ENCODE measurements around the gene SBNO2.
"Not testable (repeated sequence)": the region's sequence is repeated elsewhere in the genome, so short reads cannot be mapped to it uniquely, and the experiment has no call there.

SBNO2 gene

DNA sequence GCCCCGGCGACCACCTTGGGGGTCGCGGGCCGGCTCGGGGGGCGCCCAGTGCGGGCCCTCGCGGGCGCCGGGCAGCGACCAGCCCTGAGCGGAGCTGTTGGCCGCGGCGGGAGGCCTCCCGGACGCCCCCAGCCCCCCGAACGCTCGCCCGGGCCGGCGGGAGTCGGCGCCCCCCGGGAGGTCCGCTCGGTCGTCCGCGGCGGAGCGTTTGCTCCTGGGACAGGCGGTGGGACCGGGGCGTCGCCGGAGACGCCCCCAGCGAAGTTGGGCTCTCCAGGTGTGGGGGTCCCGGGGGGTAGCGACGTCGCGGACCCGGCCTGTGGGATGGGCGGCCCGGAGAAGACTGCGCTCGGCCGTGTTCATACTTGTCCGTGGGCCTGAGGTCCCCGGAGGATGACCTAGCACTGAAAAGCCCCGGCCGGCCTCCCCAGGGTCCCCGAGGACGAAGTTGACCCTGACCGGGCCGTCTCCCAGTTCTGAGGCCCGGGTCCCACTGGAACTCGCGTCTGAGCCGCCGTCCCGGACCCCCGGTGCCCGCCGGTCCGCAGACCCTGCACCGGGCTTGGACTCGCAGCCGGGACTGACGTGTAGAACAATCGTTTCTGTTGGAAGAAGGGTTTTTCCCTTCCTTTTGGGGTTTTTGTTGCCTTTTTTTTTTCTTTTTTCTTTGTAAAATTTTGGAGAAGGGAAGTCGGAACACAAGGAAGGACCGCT is 32.2 kb upstream of the SBNO2 start:
- Histone ChIP-seq H3K4me3 (peak overlapping the region; percentile 82), H3K27ac (peak overlapping the region; percentile 88 to 91)
- TF ChIP-seq CTCF (IDR thresholded peaks at IDR 0.05), result no peak
- DNase-seq (ENCODE audit: low spot score), result no peak

DNA sequence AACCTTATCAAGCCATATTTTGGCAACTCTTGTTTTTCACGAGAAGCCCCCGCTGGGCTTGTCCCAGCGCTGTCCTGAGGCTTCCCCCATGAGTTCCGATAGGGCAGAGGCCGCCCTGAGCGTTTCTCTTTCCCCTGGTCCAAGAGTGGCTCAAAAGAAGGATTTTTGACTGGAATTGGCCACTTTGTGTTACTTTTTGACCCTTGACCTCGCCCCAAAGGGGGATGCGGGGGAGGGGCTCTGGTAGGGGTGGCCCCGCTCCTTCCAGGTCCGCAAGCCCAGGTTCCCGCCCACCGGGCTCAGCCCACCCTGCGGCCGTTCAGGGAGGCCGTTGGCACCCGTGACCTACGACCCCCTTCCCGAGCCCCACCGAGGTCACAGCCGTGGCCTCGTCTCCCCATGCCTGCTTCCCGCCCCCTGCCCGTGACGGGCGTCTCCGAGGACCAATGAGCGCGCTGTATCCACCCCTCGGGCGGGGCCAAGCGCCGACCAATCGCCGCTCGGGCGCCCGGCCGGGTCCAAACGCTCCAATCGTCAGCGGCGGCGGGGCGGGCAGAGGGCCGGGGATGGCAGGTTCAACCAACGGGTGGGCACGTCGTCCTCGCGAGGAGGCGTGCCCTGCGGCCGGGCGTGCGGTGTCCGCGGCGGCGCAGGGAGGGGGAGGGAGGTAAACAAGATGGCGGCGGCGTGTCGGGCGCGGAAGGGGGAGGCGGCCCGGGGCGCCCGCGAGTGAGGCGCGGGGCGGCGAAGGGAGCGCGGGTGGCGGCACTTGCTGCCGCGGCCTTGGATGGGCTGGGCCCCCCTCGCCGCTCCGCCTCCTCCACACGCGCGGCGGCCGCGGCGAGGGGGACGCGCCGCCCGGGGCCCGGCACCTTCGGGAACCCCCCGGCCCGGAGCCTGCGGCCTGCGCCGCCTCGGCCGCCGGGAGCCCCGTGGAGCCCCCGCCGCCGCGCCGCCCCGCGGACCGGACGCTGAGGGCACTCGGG is 31.3 kb upstream of the SBNO2 start, which contains the start of gene STK11:
Gene STK11, plus strand, starts transcription at position 665 of the 986 bp plus-strand sequence. CDS start 1,136 bp downstream, outside the sequence.
- peak; percentile 99 for DNase-seq (ENCODE audit: low spot score)
- TF ChIP-seq CTCF (IDR thresholded peaks at IDR 0.05), result no peak
- Histone ChIP-seq H3K4me3 (peak within 1 kb of the TSS; percentile 82), H3K27ac (peak within 1 kb of the TSS; percentile 88 to 91)

GRCh38 chr19:1200614-1201013 is 26.5 kb upstream of the SBNO2 start:
- not testable (repeated sequence) for H3K27ac ChIP-seq; DNase-seq (ENCODE audit: low spot score); H3K4me3 ChIP-seq

DNA sequence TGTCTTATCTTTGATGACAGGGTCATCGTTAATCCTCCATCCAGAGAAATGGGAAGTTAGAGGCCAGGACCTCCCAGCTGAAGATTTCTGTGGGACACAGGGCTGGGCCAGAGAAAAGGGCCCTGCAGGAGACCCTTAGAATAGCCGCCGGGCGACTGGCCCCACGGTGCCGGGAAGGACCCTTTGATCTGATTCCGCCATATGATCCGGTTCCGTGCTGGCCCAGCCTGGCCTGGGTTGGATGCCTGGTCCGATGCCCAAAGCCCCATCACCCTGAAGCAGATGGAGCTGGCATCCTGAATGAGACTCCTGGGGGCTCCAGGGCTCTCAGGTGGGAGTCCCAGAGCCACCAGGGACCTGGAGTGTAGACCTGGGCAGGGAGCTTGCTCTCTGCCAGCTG is 25.5 kb upstream of the SBNO2 start:
- no peak for DNase-seq (ENCODE audit: low spot score)
- no peak overlapping the region for H3K4me3 ChIP-seq
- no peak overlapping the region for H3K27ac ChIP-seq
- no peak for TF ChIP-seq CTCF (IDR thresholded peaks at IDR 0.05)

GRCh38 chr19:1189419-1189818 is 15.4 kb upstream of the SBNO2 start:
- Histone ChIP-seq H3K27ac (no peak overlapping the region), H3K4me3 (no peak overlapping the region)
- no peak for TF ChIP-seq CTCF (IDR thresholded peaks at IDR 0.05)
- DNase-seq (ENCODE audit: low spot score), result no peak

DNA sequence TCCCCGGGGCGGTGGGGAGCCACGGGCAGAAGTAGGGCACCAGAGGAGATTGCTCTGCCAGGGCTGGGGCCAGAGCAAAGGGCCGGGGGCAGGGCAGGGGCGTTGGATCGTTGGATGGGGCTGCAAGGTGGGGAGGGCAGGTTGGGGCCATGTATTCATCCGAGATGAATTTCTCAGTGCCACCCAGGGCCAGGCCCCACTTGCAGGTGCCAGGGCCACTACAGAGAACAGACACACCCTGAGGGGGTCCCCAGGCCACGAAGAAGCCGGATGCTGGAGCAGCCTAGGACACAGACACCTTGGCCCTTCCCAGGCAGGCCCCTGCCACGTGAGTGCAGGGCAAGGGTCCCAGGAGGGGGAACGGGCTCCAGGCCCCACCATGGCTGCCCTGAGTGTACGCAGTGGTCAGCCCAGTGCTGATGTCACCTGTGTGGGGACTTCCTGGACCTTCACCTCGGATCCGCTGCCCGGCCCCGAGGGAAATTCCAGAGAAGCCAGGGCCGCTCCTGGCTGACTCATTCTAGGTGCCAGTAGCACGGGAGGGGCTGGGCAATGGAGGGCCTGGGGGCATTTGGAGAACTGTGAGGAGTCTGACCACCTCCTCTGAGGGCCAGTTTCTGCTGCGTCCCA is 9.6 kb upstream of the SBNO2 start:
- TF ChIP-seq CTCF (IDR thresholded peaks at IDR 0.05), result no peak
- Histone ChIP-seq H3K27ac (no peak overlapping the region), H3K4me3 (no peak overlapping the region)
- DNase-seq (ENCODE audit: low spot score), result no peak

DNA sequence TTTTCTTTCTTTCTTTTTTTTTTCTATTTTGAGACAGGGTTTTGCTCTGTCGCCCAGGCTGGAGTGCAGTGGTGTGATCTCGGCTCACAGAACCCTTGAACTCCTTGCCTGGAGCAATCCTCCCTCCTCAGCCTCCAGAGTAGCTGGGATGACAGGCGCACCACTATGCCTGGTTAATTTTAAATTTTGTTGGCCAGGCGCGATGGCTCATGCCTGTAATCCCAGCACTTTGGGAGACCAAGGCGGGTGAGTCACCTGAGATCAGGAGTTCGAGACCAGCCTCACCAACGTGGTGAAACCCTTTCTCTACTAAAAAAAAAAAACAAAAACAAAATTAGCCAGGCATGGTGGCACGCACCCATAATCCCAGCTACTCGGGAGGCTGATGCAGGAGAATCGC is 8.7 kb upstream of the SBNO2 start:
- H3K27ac ChIP-seq, result no peak overlapping the region
- TF ChIP-seq CTCF (IDR thresholded peaks at IDR 0.05), result no peak
- no peak overlapping the region for H3K4me3 ChIP-seq
- DNase-seq (ENCODE audit: low spot score), result no peak
